HCT116 (cell line): Measurements from ENCODE around the gene SPATA3. TPM values are rescaled to one million over a fixed set of nuclear protein-coding genes. Genes with fewer than 3 reads are reported as not detected.

Source experiments
- ATAC-seq: fragments of 200-7000 bp; cut with Tn5 transposase; 2 replicates; pipeline ENCODE4 v1.9.1; 2020; ENCODE audit warnings: mild to moderate bottlenecking, moderate library complexity
- BruUV-seq: library from RNA; stranded (reverse); fragments of 400-500 nt; replicated peaks from 2 replicates; lab custom pipeline; 2021; lab: Mats Ljungman, UMichigan
- CTCF ChIA-PET: fragments of 300-600 bp; sonication (Branson Sonifier 250); formaldehyde crosslinking; loops from one replicate; lab custom pipeline; 2021; ENCODE audit warnings: antibody characterized with exemption; lab: Charles Lee
- POLR2A ChIA-PET: fragments of 300-600, 350-600 bp; sonication (Branson Sonifier 250); formaldehyde crosslinking; loops from one replicate; lab custom pipeline; 2021; ENCODE audit warnings: antibody characterized with exemption; lab: Charles Lee
- RAD21 ChIA-PET, 2 experiments: fragments of 300-600 bp; sonication (Branson Sonifier 250); formaldehyde crosslinking; loops; one replicate each; lab custom pipeline; 2023; ENCODE audit warnings: low total read pairs in 2 of 2; ENCODE audit not compliant: uncharacterized antibody in 2 of 2, unreplicated experiment in 2 of 2, low non-redundant PET in 1 of 2; lab: Charles Lee
- DNase-seq: peaks from one replicate; pipeline ENCODE4 v3.0.0-alpha.2; 2010; ENCODE audit warnings: low read depth, low spot score
- H2AFZ ChIP-seq: fragments of 200-600 bp; shearing (Covaris generic), sonication (generic); 2 replicates; pipeline ENCODE4 v1.6.1; 2017; ENCODE audit warnings: low read depth, mixed run types, mixed read lengths, antibody characterized with exemption, low read length; ENCODE audit not compliant: poor library complexity, severe bottlenecking
- H3K27ac ChIP-seq: 2 replicates; pipeline ENCODE4 v1.5.1; 2012; ENCODE audit warnings: low read depth, low read length
- H3K27me3 ChIP-seq: fragments of 200-600 bp; sonication (generic); 2 replicates; pipeline ENCODE4 v1.6.1; 2016; ENCODE audit warnings: mixed run types, low read length, mixed read lengths; ENCODE audit not compliant: insufficient read depth
- H3K36me3 ChIP-seq, 2 experiments: fragments of 200-500 bp in 1 of 2; fragments of 200-600 bp in 1 of 2; sonication (Bioruptor generic) in 1 of 2; sonication (generic) in 1 of 2; 2 replicates each; pipeline versions ENCODE4 v1.5.1 to v1.6.1; 2014 to 2016; ENCODE audit warnings: low read length in 2 of 2, inconsistent platforms in 1 of 2, mixed read lengths in 1 of 2, mixed run types in 1 of 2; ENCODE audit not compliant: insufficient read depth in 2 of 2, control insufficient read depth in 1 of 2
- H3K4me1 ChIP-seq, 2 experiments: fragments of 200-600 bp in 1 of 2; sonication (generic) in 1 of 2; 2 replicates each; pipeline versions ENCODE4 v1.5.1 to v1.6.1; 2012 to 2017; ENCODE audit warnings: low read length in 2 of 2, inconsistent platforms in 1 of 2, mild to moderate bottlenecking in 1 of 2, mixed read lengths in 1 of 2, mixed run types in 1 of 2, moderate library complexity in 1 of 2; ENCODE audit not compliant: insufficient read depth in 2 of 2, control insufficient read depth in 1 of 2
- H3K4me2 ChIP-seq: fragments of 200-600 bp; sonication (generic); 2 replicates; pipeline ENCODE4 v1.6.1; 2017; ENCODE audit warnings: mixed run types, low read length, mixed read lengths
- H3K4me3 ChIP-seq, 2 experiments: fragments of 200-600 bp in 1 of 2; sonication (generic) in 1 of 2; replicated peaks in 1 of 2; 2 replicates each; pipeline ENCODE4 v1.5.1; 2011 to 2016; ENCODE audit warnings: low read length in 2 of 2, control low read depth in 1 of 2, low read depth in 1 of 2, mild to moderate bottlenecking in 1 of 2, mixed read lengths in 1 of 2, mixed run types in 1 of 2
- H3K79me2 ChIP-seq: fragments of 200-600 bp; sonication (generic); 2 replicates; pipeline ENCODE4 v1.6.1; 2017; ENCODE audit warnings: mild to moderate bottlenecking, mixed run types, low read length, moderate library complexity, mixed read lengths; ENCODE audit not compliant: insufficient read depth
- H3K9ac ChIP-seq: fragments of 200-600 bp; sonication (generic); 2 replicates; pipeline ENCODE4 v1.6.1; 2016; ENCODE audit warnings: low read length, mixed read lengths
- H3K9me2 ChIP-seq: fragments of 200-600 bp; sonication (generic), shearing (Covaris generic); 2 replicates; pipeline ENCODE4 v1.6.1; 2017; ENCODE audit warnings: mixed run types, mild to moderate bottlenecking, moderate library complexity; ENCODE audit not compliant: insufficient read depth
- H3K9me3 ChIP-seq, 2 experiments: fragments of 200-500 bp in 1 of 2; fragments of 200-600 bp in 1 of 2; sonication (Bioruptor generic) in 1 of 2; sonication (generic) in 1 of 2; 2 replicates each; pipeline ENCODE4 v1.6.1; 2014 to 2017; ENCODE audit warnings: low read length in 2 of 2, mixed read lengths in 2 of 2, inconsistent platforms in 1 of 2, low read depth in 1 of 2, mild to moderate bottlenecking in 1 of 2, mixed run types in 1 of 2, moderate library complexity in 1 of 2; ENCODE audit not compliant: control insufficient read depth in 1 of 2, insufficient read depth in 1 of 2
- H4K20me1 ChIP-seq: fragments of 200-600 bp; sonication (generic), shearing (Covaris generic); 2 replicates; pipeline ENCODE4 v1.6.1; 2017; ENCODE audit warnings: mixed run types, mild to moderate bottlenecking, moderate library complexity; ENCODE audit not compliant: insufficient read depth
- CBX3 ChIP-seq: IDR thresholded peaks from 2 replicates; pipeline ENCODE4 v1.6.1; 2012; ENCODE audit warnings: low read depth
- CEBPB ChIP-seq: IDR thresholded peaks from 2 replicates; pipeline ENCODE4 v1.6.1; 2012; ENCODE audit warnings: low read depth
- CTCF ChIP-seq, 3 experiments: fragments of 200-600 bp in 1 of 3; sonication (generic) in 1 of 3; IDR thresholded peaks in 2 of 3; conservative IDR thresholded peaks in 1 of 3; 2 replicates each; pipeline ENCODE4 v1.5.1; 2012 to 2017; ENCODE audit warnings: low read depth in 2 of 3, low read length in 2 of 3, antibody characterized with exemption in 1 of 3, borderline replicate concordance in 1 of 3, control low read depth in 1 of 3, mild to moderate bottlenecking in 1 of 3, mixed read lengths in 1 of 3, mixed run types in 1 of 3, moderate library complexity in 1 of 3; ENCODE audit not compliant: insufficient read depth in 1 of 3
- EZH2 ChIP-seq: fragments of 200-600 bp; sonication (generic); IDR thresholded peaks from 2 replicates; pipeline ENCODE4 v1.6.1; 2017; ENCODE audit warnings: antibody characterized with exemption, mixed run types
- EZH2phosphoT487 ChIP-seq: fragments of 200-600 bp; IDR thresholded peaks from 2 replicates; pipeline ENCODE4 v1.6.1; 2018; ENCODE audit warnings: antibody characterized with exemption, borderline replicate concordance
- JUND ChIP-seq: IDR thresholded peaks from 2 replicates; pipeline ENCODE4 v1.6.1; 2012
- MAX ChIP-seq: IDR thresholded peaks from 2 replicates; pipeline ENCODE4 v1.6.1; 2012
- POLR2A ChIP-seq: IDR thresholded peaks from 2 replicates; pipeline ENCODE4 v1.7.0; 2011; ENCODE audit warnings: borderline replicate concordance; ENCODE audit not compliant: insufficient read depth, insufficient read length; ENCODE audit errors: extremely low read depth
- POLR2AphosphoS5 ChIP-seq: IDR thresholded peaks from 2 replicates; pipeline ENCODE4 v1.6.1; 2011; ENCODE audit warnings: mild to moderate bottlenecking, low read depth, low read length, moderate library complexity
- RAD21 ChIP-seq: IDR thresholded peaks from 2 replicates; pipeline ENCODE4 v1.6.1; 2012; ENCODE audit warnings: low read depth, mild to moderate bottlenecking
- REST ChIP-seq: IDR thresholded peaks from 2 replicates; pipeline ENCODE4 v1.6.1; 2012; ENCODE audit warnings: low read depth
- SP1 ChIP-seq: IDR thresholded peaks from 2 replicates; pipeline ENCODE4 v1.6.1; 2012; ENCODE audit warnings: low read depth
- YY1 ChIP-seq: IDR thresholded peaks from 2 replicates; pipeline ENCODE4 v1.6.1; 2011; ENCODE audit warnings: low read length, low read depth, moderate library complexity, mild to moderate bottlenecking; ENCODE audit not compliant: insufficient replicate concordance; ENCODE audit errors: extremely low read depth
- ZBTB33 ChIP-seq: IDR thresholded peaks from 2 replicates; pipeline ENCODE4 v1.6.1; 2011; ENCODE audit warnings: mild to moderate bottlenecking, low read length, moderate library complexity; ENCODE audit not compliant: insufficient replicate concordance; ENCODE audit errors: extremely low read depth
- intact Hi-C: fragments of 100-400 bp; cut with micrococcal nuclease; formaldehyde crosslinking; loops from 2 replicates; pipeline ENCODE4 v1.10.0; 2022
- total RNA-seq: library from RNA; stranded (reverse); gene quantifications from one replicate; pipeline ENCODE4 v1.2.1, GENCODE V29; 2021; ENCODE audit not compliant: unreplicated experiment

The SPATA3 gene
- total RNA-seq, 1 experiment from 2014 or later, result not detected

- Histone ChIP-seq H2AFZ (no peak overlapping the region), H3K9ac (no peak overlapping the region), H3K4me1 (peaks cover 4 to 6% of the 10 kb centered on the region in 2 experiments; a peak in 3 of 4 replicates), H3K4me3 (no peak overlapping the region), H3K36me3 (no peaks in the 10 kb centered on the region), H4K20me1 (no peaks in the 10 kb centered on the region), H3K9me2 (no peaks in the 10 kb centered on the region), H3K27ac (no peak overlapping the region), H3K27me3 (no peaks in the 10 kb centered on the region), H3K79me2 (no peaks in the 10 kb centered on the region), H3K4me2 (no peak overlapping the region), H3K9me3 (no peaks in the 10 kb centered on the region)
- CTCF ChIA-PET, result interaction anchor here (2.2 to 4.4 kb wide), 2 partner anchors 82 to 160 kb away, joined by 6 to 28 read pairs; no protein-coding TSS in a partner anchor
- RAD21 ChIA-PET, result no interaction called here
- no TSS peak for BruUV-seq
- POLR2A ChIA-PET, result no interaction called here
- DNase-seq, result no peak
- intact Hi-C loops, result no loop called here
- no peak for ATAC-seq
- TF ChIP-seq POLR2AphosphoS5 (no peak), SP1 (no peak), EZH2 (no peak), JUND (no peak), POLR2A (no peak), CEBPB (no peak), REST (no peak), YY1 (no peak), CBX3 (no peak), ZBTB33 (no peak), RAD21 (no peak), CTCF (IDR thresholded peaks at IDR 0.05 in 2 of 3, conservative IDR thresholded peaks at IDR 0.05 in 1 of 3; ENCODE audit: borderline replicate concordance in 1 of 3, insufficient read depth in 1 of 3, low read depth in 2 of 3, low read length in 2 of 3) (no peak), EZH2phosphoT487 (no peak), MAX (no peak)
Observed at GRCh38 chr2:230984393-230985220, 11.3 kb upstream of the SPATA3 start.
